HepG2 (cell line): ENCODE measurements around the gene ZNF783. TPM values are rescaled to one million over a fixed set of nuclear protein-coding genes. Genes with fewer than 3 reads are reported as not detected.

Experiments
- ATF5 ChIP-seq: sonication (generic); formaldehyde crosslinking; IDR thresholded peaks from 2 replicates; pipeline ENCODE4 v1.4.0; 2020; ENCODE audit warnings: mild to moderate bottlenecking, low read depth, missing genetic modification reagents
- CC2D1A ChIP-seq: sonication (generic); formaldehyde crosslinking; IDR thresholded peaks from 2 replicates; pipeline ENCODE4 v1.8.1; 2023; ENCODE audit warnings: mild to moderate bottlenecking, missing genetic modification reagents
- DRAP1 ChIP-seq: IDR thresholded peaks from 2 replicates; pipeline ENCODE4 v1.6.1; 2016; ENCODE audit warnings: missing genetic modification reagents, missing compliant biosample characterization
- GABPA ChIP-seq, 2 experiments: IDR thresholded peaks; 2 replicates each; pipeline ENCODE4 v1.6.1; 2011 to 2016; ENCODE audit warnings: low read depth in 2 of 2, low read length in 1 of 2, missing biosample characterization in 1 of 2, missing genetic modification characterization in 1 of 2
- HDAC6 ChIP-seq: fragments of 200-600 bp; sonication (generic); IDR thresholded peaks from 2 replicates; pipeline ENCODE4 v1.7.0; 2017; ENCODE audit warnings: mild to moderate bottlenecking, antibody characterized with exemption, low read length, low read depth
- HNRNPK ChIP-seq: fragments of 200-400 bp; formaldehyde crosslinking; IDR thresholded peaks from 2 replicates; pipeline ENCODE4 v1.6.1; 2018; ENCODE audit warnings: low read length, low read depth, moderate library complexity, mild to moderate bottlenecking; ENCODE audit not compliant: poor library complexity, severe bottlenecking
- HNRNPLL ChIP-seq: fragments of 200-400 bp; formaldehyde crosslinking; IDR thresholded peaks from 2 replicates; pipeline ENCODE4 v1.6.1; 2017; ENCODE audit warnings: mild to moderate bottlenecking, low read depth, low read length; ENCODE audit not compliant: poor library complexity, severe bottlenecking
- MAFG ChIP-seq: sonication (generic); formaldehyde crosslinking; IDR thresholded peaks from 2 replicates; pipeline ENCODE4 v1.5.1; 2020; ENCODE audit warnings: mild to moderate bottlenecking, missing genetic modification reagents
- NBN ChIP-seq: fragments of 450-650 bp; conservative IDR thresholded peaks from 2 replicates; pipeline ENCODE4 v1.6.1; 2017
- NFATC3 ChIP-seq: sonication (generic); formaldehyde crosslinking; IDR thresholded peaks from 2 replicates; pipeline ENCODE4 v1.5.1; 2020; ENCODE audit warnings: mild to moderate bottlenecking, missing genetic modification reagents
- RARG ChIP-seq: sonication (generic); formaldehyde crosslinking; IDR thresholded peaks from 2 replicates; pipeline ENCODE4 v1.4.0; 2020; ENCODE audit warnings: low read depth, mild to moderate bottlenecking, missing genetic modification reagents
- RNF219 ChIP-seq: sonication (generic); formaldehyde crosslinking; IDR thresholded peaks from 2 replicates; pipeline ENCODE4 v1.5.0; 2020; ENCODE audit warnings: mild to moderate bottlenecking, missing genetic modification reagents
- SKIL ChIP-seq: sonication (generic); formaldehyde crosslinking; IDR thresholded peaks from 2 replicates; pipeline ENCODE4 v1.8.0; 2022; ENCODE audit warnings: missing genetic modification reagents, mild to moderate bottlenecking, moderate library complexity, borderline replicate concordance
- SP5 ChIP-seq: IDR thresholded peaks from 2 replicates; pipeline ENCODE4 v1.6.1; 2016; ENCODE audit warnings: low read depth, borderline replicate concordance
- STAG1 ChIP-seq: sonication (generic); formaldehyde crosslinking; IDR thresholded peaks from 2 replicates; pipeline ENCODE4 v1.4.0; 2020; ENCODE audit warnings: missing genetic modification reagents
- THRA ChIP-seq: sonication (generic); formaldehyde crosslinking; IDR thresholded peaks from 2 replicates; pipeline ENCODE4 v1.4.0; 2020; ENCODE audit warnings: missing genetic modification reagents, borderline replicate concordance
- ZEB1 ChIP-seq: IDR thresholded peaks from 2 replicates; pipeline ENCODE4 v1.6.1; 2012; ENCODE audit warnings: mild to moderate bottlenecking, low read depth, inconsistent platforms; ENCODE audit not compliant: insufficient replicate concordance
- ZNF296 ChIP-seq: sonication (generic); formaldehyde crosslinking; conservative IDR thresholded peaks from 2 replicates; pipeline ENCODE4 v1.5.0; 2020; ENCODE audit warnings: mild to moderate bottlenecking, missing genetic modification reagents
- ZNF430 ChIP-seq: sonication (generic); formaldehyde crosslinking; IDR thresholded peaks from 2 replicates; pipeline ENCODE4 v1.9.0; 2021; ENCODE audit warnings: mild to moderate bottlenecking, missing genetic modification reagents
- ZNF431 ChIP-seq: sonication (generic); formaldehyde crosslinking; IDR thresholded peaks from 2 replicates; pipeline ENCODE4 v1.9.0; 2022; ENCODE audit warnings: missing genetic modification reagents, low read depth, mild to moderate bottlenecking, borderline replicate concordance
- ZNF543 ChIP-seq: sonication (generic); formaldehyde crosslinking; IDR thresholded peaks from 2 replicates; pipeline ENCODE4 v1.4.0; 2020; ENCODE audit warnings: mild to moderate bottlenecking, missing genetic modification reagents
- ZNF83 ChIP-seq: sonication (generic); formaldehyde crosslinking; IDR thresholded peaks from 2 replicates; pipeline ENCODE4 v1.4.0; 2020; ENCODE audit warnings: missing genetic modification reagents, mild to moderate bottlenecking, borderline replicate concordance
- polyA plus RNA-seq, 8 experiments: library from polyadenylated mRNA; depleted of rRNA in 3 of 8; stranded (reverse) in 7 of 8; unstranded in 1 of 8; fragments of >200 nt; fragmentation: Illumina TruSeq in 4 of 8; extraction: Trizol in 4 of 8; gene quantifications; 2 replicates each; pipeline versions ENCODE4 v1.2.1 to v1.2.3, GENCODE V29; 2011 to 2016; ENCODE audit warnings: low read depth in 4 of 8, missing spikeins in 1 of 8, mixed read lengths in 1 of 8; ENCODE audit not compliant: insufficient read depth in 1 of 8
- total RNA-seq, 5 experiments: library from RNA; depleted of rRNA; stranded (reverse); fragments of >200 nt; fragmentation: Illumina TruSeq; extraction: Trizol; gene quantifications; 2 replicates each; pipeline ENCODE4 v1.2.3, GENCODE V29; 2016; ENCODE audit warnings: low read depth in 1 of 5

The ZNF783 gene
- total and polyA plus RNA-seq, 2 of the 13 experiments (the other 11 are each of a cell fraction or from before 2014, with no cell fraction given) = 4.1 to 5.2 TPM

- no peak for TF ChIP-seq SKIL (CRISPR knock-in tag)
- TF ChIP-seq SP5 (CRISPR knock-in tag) = peak; percentile 43; the same call in 1 of the 2 replicates
- peak; percentile 54 for TF ChIP-seq STAG1 (CRISPR knock-in tag)
- no peak for TF ChIP-seq HDAC6
- TF ChIP-seq ZNF296 (CRISPR knock-in tag) = no peak
- TF ChIP-seq HNRNPLL = peak; percentile 45
- no peak for TF ChIP-seq ATF5 (CRISPR knock-in tag)
- TF ChIP-seq DRAP1 (CRISPR knock-in tag) = peak; percentile 71
- TF ChIP-seq ZEB1 = no peak
- TF ChIP-seq ZNF431 (CRISPR knock-in tag) = peak; percentile 72; the same call in 1 of the 2 replicates
- peak; percentile 46; the same call in 1 of the 2 replicates for TF ChIP-seq THRA (CRISPR knock-in tag)
- TF ChIP-seq NFATC3 (CRISPR knock-in tag) = no peak
- TF ChIP-seq ZNF543 (CRISPR knock-in tag) = peak; percentile 28; the same call in 1 of the 2 replicates
- peak; percentile 72; the same call in 1 of the 2 replicates for TF ChIP-seq CC2D1A (CRISPR knock-in tag)
- TF ChIP-seq GABPA (IDR thresholded peaks at IDR 0.05; ENCODE audit: low read depth, low read length) = no peak
- TF ChIP-seq GABPA (CRISPR knock-in tag; IDR thresholded peaks at IDR 0.05; ENCODE audit: low read depth) = peak; percentile 69
- TF ChIP-seq ZNF83 (CRISPR knock-in tag) = 0 out of 2 replicates have a peak, but pooled peaks have one; percentile 52
- TF ChIP-seq RNF219 (CRISPR knock-in tag) = no peak
- TF ChIP-seq MAFG (CRISPR knock-in tag) = no peak
- TF ChIP-seq RARG (CRISPR knock-in tag) = no peak
- no peak for TF ChIP-seq NBN
- TF ChIP-seq HNRNPK = no peak
- TF ChIP-seq ZNF430 (CRISPR knock-in tag) = 0 out of 2 replicates have a peak, but pooled peaks have one; percentile 44
Measured at GRCh38 chr7:149239345-149240143, 22.5 kb upstream of the ZNF783 start, which contains the start of gene ZNF212 (continued).
